Measurements from ENCODE around the gene SPEM1.
"Not testable (repeated sequence)": the region's sequence is repeated elsewhere in the genome, so short reads cannot be mapped to it uniquely, and the experiment has no call there.

SPEM1 gene

DNA sequence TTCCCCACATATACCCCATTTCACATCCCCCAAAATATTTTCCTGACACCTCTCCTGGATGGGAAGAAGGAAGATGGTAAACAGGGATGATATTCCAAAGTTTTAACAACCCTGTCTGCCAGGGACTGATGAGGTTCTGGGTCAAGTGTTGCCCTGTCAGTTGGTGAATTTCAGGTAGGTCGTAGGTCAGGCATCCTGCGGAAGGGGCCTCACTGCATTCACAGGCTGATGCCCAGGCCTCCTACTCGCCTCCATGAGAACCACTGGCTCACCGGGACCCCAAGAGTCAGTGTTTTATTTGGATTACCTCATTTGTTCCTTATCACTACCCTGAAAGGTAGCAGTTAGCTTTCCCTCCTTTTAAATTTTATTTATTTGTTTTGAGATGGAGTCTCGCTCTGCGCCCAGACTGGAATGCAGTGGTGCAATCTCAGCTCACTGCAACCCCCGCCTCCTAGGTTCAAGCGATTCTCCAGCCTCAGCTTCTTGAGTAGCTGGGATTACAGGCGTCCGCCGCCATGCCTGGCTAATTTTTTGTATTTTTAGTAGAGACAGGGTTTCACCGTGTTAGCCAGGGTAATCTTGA lies 48.8 kb downstream of the SPEM1 start:
- DNase-seq (ENCODE audit: low spot score) = no peak

GRCh38 chr17:7469843-7470242 lies 49.7 kb downstream of the SPEM1 start:
- DNase-seq (ENCODE audit: low spot score) = not testable (repeated sequence)

- DNase-seq (ENCODE audit: low spot score) = not testable (repeated sequence)
These were observed 50.4 kb downstream of the SPEM1 start for GRCh38 chr17:7470457-7470973.

Data from RKO (cell line).